Mammary epithelial cell (primary cell): ENCODE results near the gene SLC22A16.

ENCODE experiments used
- CTCF ChIP-seq, 2 donors: IDR thresholded peaks in 1 of 2; conservative IDR thresholded peaks in 1 of 2; 2 replicates each; pipeline ENCODE4 v1.5.1; 2011 to 2012; ENCODE audit warnings: inconsistent platforms in 2 of 2, low read length in 2 of 2, mild to moderate bottlenecking in 2 of 2, control low read depth in 1 of 2, low read depth in 1 of 2; ENCODE audit not compliant: insufficient read depth in 1 of 2; ENCODE audit errors: extremely low read depth in 1 of 2
- EZH2 ChIP-seq: IDR thresholded peaks from 2 replicates; pipeline ENCODE4 v1.6.1; 2012; ENCODE audit warnings: low read length, inconsistent platforms, borderline replicate concordance

- TF ChIP-seq CTCF (conservative IDR thresholded peaks at IDR 0.05 in 1 of 2, IDR thresholded peaks at IDR 0.05 in 1 of 2; ENCODE audit: extremely low read depth in 1 of 2, insufficient read depth in 1 of 2, low read depth in 1 of 2, low read length in 2 of 2) = no peak
- no peak for TF ChIP-seq EZH2
Measured at GRCh38 chr6:110471726-110472365, 4.6 kb downstream of the SLC22A16 start.
